Left lung (tissue), 10 donors: ENCODE results near the gene CNEP1R1. TPM values are rescaled to one million over a fixed set of nuclear protein-coding genes. Genes with fewer than 3 reads are reported as not detected.

ENCODE experiments used
- ATAC-seq: fragments of 200-7000 bp; cut with Tn5 transposase; one replicate; pipeline ENCODE4 v1.9.1; 2020; ENCODE audit warnings: moderate library complexity
- DNase-seq, 4 donors: peaks; one replicate each; pipeline ENCODE4 v3.0.0-alpha.2; 2013 to 2020
- H3K27ac ChIP-seq, 2 donors: fragments of 200-600 bp; sonication (generic) in 1 of 2; one replicate each; pipeline versions ENCODE4 v1.5.0 to v1.8.0; 2020 to 2021
- H3K27me3 ChIP-seq, 2 donors: fragments of 200-600 bp; sonication (generic) in 1 of 2; one replicate each; pipeline versions ENCODE4 v1.5.0 to v1.8.0; 2020 to 2021
- H3K36me3 ChIP-seq, 2 donors: fragments of 200-600 bp; sonication (generic) in 1 of 2; one replicate each; pipeline versions ENCODE4 v1.5.0 to v1.8.0; 2020 to 2021
- H3K4me1 ChIP-seq, 2 donors: fragments of 200-600 bp; one replicate each; pipeline ENCODE4 v1.8.0; 2021
- H3K4me3 ChIP-seq, 2 donors: fragments of 200-600 bp; sonication (generic) in 1 of 2; one replicate each; pipeline versions ENCODE4 v1.5.0 to v1.8.0; 2020 to 2021; ENCODE audit warnings: mild to moderate bottlenecking in 1 of 2
- H3K9me3 ChIP-seq, 2 donors: fragments of 200-600 bp; sonication (generic) in 1 of 2; one replicate each; pipeline versions ENCODE4 v1.5.0 to v1.8.0; 2020 to 2021
- CTCF ChIP-seq, 2 donors: fragments of 200-600 bp; sonication (generic) in 1 of 2; IDR thresholded peaks; one replicate each; pipeline versions ENCODE4 v1.5.0 to v1.8.0; 2021; ENCODE audit warnings: antibody characterized with exemption in 2 of 2
- intact Hi-C, 2 donors: fragments of 100-400 bp; cut with DNase I; formaldehyde crosslinking; loops; one replicate each; pipeline versions ENCODE4 v1.11.2 to v1.14.2; 2022
- polyA plus RNA-seq, 6 donors: library from polyadenylated mRNA; unstranded; fragments of 120-200 nt; gene quantifications; one replicate each; pipeline ENCODE4 v1.2.1, GENCODE V29; 2013; ENCODE audit not compliant: insufficient read length in 6 of 6
- total RNA-seq, 2 donors: library from RNA; stranded (reverse); fragmentation: NEBNext Ultra II Directional; extraction: Animal tissue kit (Norgen Biotek cat#: 25700); gene quantifications; one replicate each; pipeline ENCODE4 v1.2.1, GENCODE V29; 2021
- donor health status: DM: no; HTN: yes; CAD: no.
- donor health status: DM: no; HTN: no; CAD: no.

The CNEP1R1 gene
- total and polyA plus RNA-seq, 8 donors: 22.2 to 44.3 (median 35.3) TPM

GRCh38 chr16:49995720-49996119 is 29.3 kb upstream of the CNEP1R1 start:
- Histone ChIP-seq H3K4me1 (no peaks in the 10 kb centered on the region), H3K27me3 (no peaks in the 10 kb centered on the region), H3K4me3 (no peak overlapping the region), H3K9me3 (no peaks in the 10 kb centered on the region), H3K27ac (no peak overlapping the region), H3K36me3 (no peaks in the 10 kb centered on the region)
- intact Hi-C loops: no loop called here
- ATAC-seq (no peak), DNase-seq (no peak)
- TF ChIP-seq CTCF (IDR thresholded peaks at IDR 0.05): no peak

GRCh38 chr16:49997721-49998251 is 27.2 kb upstream of the CNEP1R1 start:
- H3K4me3 ChIP-seq: no peak overlapping the region
- no peak for TF ChIP-seq CTCF (IDR thresholded peaks at IDR 0.05)
- H3K36me3 ChIP-seq: no peaks in the 10 kb centered on the region
- ATAC-seq: no peak
- H3K4me1 ChIP-seq: no peaks in the 10 kb centered on the region
- no peak for DNase-seq
- intact Hi-C loops: no loop called here
- no peaks in the 10 kb centered on the region for H3K27me3 ChIP-seq
- H3K9me3 ChIP-seq: no peaks in the 10 kb centered on the region
- H3K27ac ChIP-seq: no peak overlapping the region

- intact Hi-C loops: no loop called here
- no peak for TF ChIP-seq CTCF (IDR thresholded peaks at IDR 0.05)
- H3K27me3 ChIP-seq: no peaks in the 10 kb centered on the region
These were observed 26.0 kb upstream of the CNEP1R1 start for GRCh38 chr16:49998991-49999390.

GRCh38 chr16:50001144-50001543 is 23.9 kb upstream of the CNEP1R1 start:
- H3K27ac ChIP-seq: no peak overlapping the region
- ATAC-seq (no peak), DNase-seq (no peak)
- no peak overlapping the region for H3K4me3 ChIP-seq
- TF ChIP-seq CTCF (IDR thresholded peaks at IDR 0.05): no peak
- H3K27me3 ChIP-seq: no peaks in the 10 kb centered on the region
- H3K9me3 ChIP-seq: no peaks in the 10 kb centered on the region
- intact Hi-C loops: no loop called here
- no peaks in the 10 kb centered on the region for H3K4me1 ChIP-seq
- H3K36me3 ChIP-seq: no peaks in the 10 kb centered on the region

More at GRCh38 chr16:49998991-49999390, 26.0 kb upstream of the CNEP1R1 start:
- H3K9me3 ChIP-seq: no peaks in the 10 kb centered on the region
- DNase-seq (no peak), ATAC-seq (no peak)
- H3K27ac ChIP-seq: no peak overlapping the region
- no peaks in the 10 kb centered on the region for H3K4me1 ChIP-seq
- H3K4me3 ChIP-seq: no peak overlapping the region
- no peaks in the 10 kb centered on the region for H3K36me3 ChIP-seq

GRCh38 chr16:50002190-50002589 is 22.8 kb upstream of the CNEP1R1 start:
- ATAC-seq (no peak), DNase-seq (no peak)
- no peak for TF ChIP-seq CTCF (IDR thresholded peaks at IDR 0.05)
- intact Hi-C loops: no loop called here
- no peaks in the 10 kb centered on the region for H3K9me3 ChIP-seq
- no peaks in the 10 kb centered on the region for H3K27me3 ChIP-seq
- H3K4me3 ChIP-seq: no peak overlapping the region
- no peaks in the 10 kb centered on the region for H3K4me1 ChIP-seq
- no peak overlapping the region for H3K27ac ChIP-seq
- H3K36me3 ChIP-seq: no peaks in the 10 kb centered on the region
